Adrenal gland (tissue), 12 donors: Measurements from ENCODE around the gene TRIOBP. TPM values are rescaled to one million over a fixed set of nuclear protein-coding genes. Genes with fewer than 3 reads are reported as not detected.
A peak's percentile ranks its signal among the peaks of the same experiment; 100 is the strongest.

Experiments
- DNase-seq, 7 donors: peaks; one replicate each; pipeline ENCODE4 v3.0.0-alpha.2; 2019 to 2020
- H3K27ac ChIP-seq, 5 donors: fragments of 200-600 bp; sonication (generic) in 4 of 5; 1 replicate in 3 of 5; 2 replicates in 2 of 5; pipeline versions ENCODE4 v1.5.1 to v1.8.0; 2016 to 2020; ENCODE audit warnings: mild to moderate bottlenecking in 1 of 5
- H3K27me3 ChIP-seq: fragments of 200-600 bp; 2 replicates; pipeline ENCODE4 v1.8.0; 2021
- H3K36me3 ChIP-seq, 2 donors: fragments of 200-600 bp; replicated peaks in 1 of 2; 1 replicate in 1 of 2; 2 replicates in 1 of 2; pipeline versions ENCODE4 v1.5.1 to v1.8.0; 2018 to 2022
- H3K4me1 ChIP-seq, 2 donors: fragments of 200-600 bp; replicated peaks in 1 of 2; 1 replicate in 1 of 2; 2 replicates in 1 of 2; pipeline versions ENCODE4 v1.5.1 to v1.8.0; 2018 to 2021
- H3K4me3 ChIP-seq, 4 donors: fragments of 200-600 bp; sonication (generic) in 3 of 4; one replicate each; pipeline ENCODE4 v1.5.1; 2016 to 2018
- H3K9me3 ChIP-seq, 3 donors: fragments of 200-600 bp; sonication (generic) in 1 of 3; replicated peaks in 1 of 3; 1 replicate in 2 of 3; 2 replicates in 1 of 3; pipeline versions ENCODE4 v1.5.1 to v1.8.0; 2016 to 2021
- POLR2A ChIP-seq, 2 donors: fragments of 450-650 bp; IDR thresholded peaks; one replicate each; pipeline ENCODE4 v1.6.1; 2017; ENCODE audit warnings: antibody characterized with exemption in 2 of 2, mild to moderate bottlenecking in 2 of 2, moderate library complexity in 1 of 2
- WGBS, 4 donors: extraction: QIAGEN DNeasy Blood & Tissue Kit in 2 of 4; methylation state at CpG; one replicate each; pipeline versions ENCODE4 v1.1.5 to v1.1.7; 2013 to 2017; 5-methylcytosine and 5-hydroxymethylcytosine counted together
- intact Hi-C, 2 donors: fragments of 100-400 bp; cut with DNase I; formaldehyde crosslinking; loops; one replicate each; pipeline versions ENCODE4 v1.14.1 to v1.15.0; 2022 to 2023
- polyA plus RNA-seq, 3 donors: library from polyadenylated mRNA; stranded (reverse); fragments of 200-250 nt in 2 of 3; fragments of 350-450 nt in 1 of 3; fragmentation: Illumina TruSeq in 1 of 3; extraction: RNeasy Lipid Tissue Mini Kit (QIAGEN cat#74804) in 1 of 3; gene quantifications; one replicate each; pipeline ENCODE4 v1.2.3, GENCODE V29; 2013 to 2014
- total RNA-seq, 9 donors: library from RNA; depleted of rRNA in 4 of 9; stranded (reverse); fragments of >200 nt in 4 of 9; fragments of 120-200 nt in 1 of 9; fragmentation: NEBNext Ultra II Directional in 1 of 9; extraction: Animal tissue kit (Norgen Biotek cat#: 25700) in 1 of 9; gene quantifications; one replicate each; pipeline versions ENCODE4 v1.1.0 to v1.2.4, GENCODE V29; 2013 to 2023
- TF ChIP-seq, protein P1 (sequence below), 6 experiments: fragments of 450-650 bp in 4 of 6; fragments of 200-600 bp in 2 of 6; sonication (generic) in 1 of 6; IDR thresholded peaks; 1 replicate in 5 of 6; 2 replicates in 1 of 6; pipeline versions ENCODE4 v1.5.1 to v1.8.0; 2016 to 2021; ENCODE audit warnings: antibody characterized with exemption in 6 of 6, mild to moderate bottlenecking in 2 of 6, moderate library complexity in 1 of 6
- donor health status: healthy with polysubstance abuse.
- donor health status: Bipolar disorder and iron deficiency.
- donor health status: DM: yes; HTN: yes; CAD: no.
- donor health status: DM: no; HTN: no; CAD: no.
- donor health status: DM: no; HTN: no; CAD: no.
- donor health status: DM: yes; HTN: yes; CAD: no.

The TRIOBP gene
- total and polyA plus RNA-seq, 12 donors: 24.6 to 146 (median 90.3) TPM

DNA sequence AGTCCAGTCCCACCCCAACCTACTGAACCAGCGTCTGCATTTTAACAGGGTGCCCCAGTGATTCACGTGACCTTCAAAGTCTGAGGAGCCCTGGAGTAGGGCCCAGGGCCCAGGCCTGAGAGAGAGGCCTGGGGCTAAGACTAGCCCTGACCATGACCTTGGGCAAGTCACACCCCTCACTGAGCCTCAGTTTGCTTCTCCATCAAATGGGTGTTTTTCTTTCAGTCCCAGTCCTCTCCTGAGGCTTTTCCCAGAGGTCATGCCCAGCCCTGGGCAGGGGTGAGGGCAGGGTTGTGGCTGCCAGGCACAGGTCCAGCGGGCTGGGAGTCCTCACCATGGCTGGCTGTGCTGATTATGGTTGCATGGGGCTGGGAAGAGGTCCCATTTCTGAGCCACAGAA, 77.9 kb downstream of the TRIOBP start:
- no peak overlapping the region for H3K4me3 ChIP-seq
- peak in 2 of 7 donors; percentile 38 to 43 for DNase-seq
- 33 to 76% (median 60%) methylated on average over 2 to 3 of the region's 3 CpGs for WGBS, 4 donors
- TF ChIP-seq, protein P1, sequence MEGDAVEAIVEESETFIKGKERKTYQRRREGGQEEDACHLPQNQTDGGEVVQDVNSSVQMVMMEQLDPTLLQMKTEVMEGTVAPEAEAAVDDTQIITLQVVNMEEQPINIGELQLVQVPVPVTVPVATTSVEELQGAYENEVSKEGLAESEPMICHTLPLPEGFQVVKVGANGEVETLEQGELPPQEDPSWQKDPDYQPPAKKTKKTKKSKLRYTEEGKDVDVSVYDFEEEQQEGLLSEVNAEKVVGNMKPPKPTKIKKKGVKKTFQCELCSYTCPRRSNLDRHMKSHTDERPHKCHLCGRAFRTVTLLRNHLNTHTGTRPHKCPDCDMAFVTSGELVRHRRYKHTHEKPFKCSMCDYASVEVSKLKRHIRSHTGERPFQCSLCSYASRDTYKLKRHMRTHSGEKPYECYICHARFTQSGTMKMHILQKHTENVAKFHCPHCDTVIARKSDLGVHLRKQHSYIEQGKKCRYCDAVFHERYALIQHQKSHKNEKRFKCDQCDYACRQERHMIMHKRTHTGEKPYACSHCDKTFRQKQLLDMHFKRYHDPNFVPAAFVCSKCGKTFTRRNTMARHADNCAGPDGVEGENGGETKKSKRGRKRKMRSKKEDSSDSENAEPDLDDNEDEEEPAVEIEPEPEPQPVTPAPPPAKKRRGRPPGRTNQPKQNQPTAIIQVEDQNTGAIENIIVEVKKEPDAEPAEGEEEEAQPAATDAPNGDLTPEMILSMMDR (IDR thresholded peaks at IDR 0.05): no peak
- TF ChIP-seq POLR2A (IDR thresholded peaks at IDR 0.05): no peak
- peaks cover 0 to 42% of the 10 kb centered on the region in 2 donors for H3K36me3 ChIP-seq
- no peaks in the 10 kb centered on the region for H3K27me3 ChIP-seq
- H3K9me3 ChIP-seq: no peaks in the 10 kb centered on the region
- H3K27ac ChIP-seq: peak overlapping the region in 2 of 5 donors; percentile 21 to 61
- intact Hi-C loops: no loop called here
- peaks cover 0 to 8% of the 10 kb centered on the region in 2 donors for H3K4me1 ChIP-seq

DNA sequence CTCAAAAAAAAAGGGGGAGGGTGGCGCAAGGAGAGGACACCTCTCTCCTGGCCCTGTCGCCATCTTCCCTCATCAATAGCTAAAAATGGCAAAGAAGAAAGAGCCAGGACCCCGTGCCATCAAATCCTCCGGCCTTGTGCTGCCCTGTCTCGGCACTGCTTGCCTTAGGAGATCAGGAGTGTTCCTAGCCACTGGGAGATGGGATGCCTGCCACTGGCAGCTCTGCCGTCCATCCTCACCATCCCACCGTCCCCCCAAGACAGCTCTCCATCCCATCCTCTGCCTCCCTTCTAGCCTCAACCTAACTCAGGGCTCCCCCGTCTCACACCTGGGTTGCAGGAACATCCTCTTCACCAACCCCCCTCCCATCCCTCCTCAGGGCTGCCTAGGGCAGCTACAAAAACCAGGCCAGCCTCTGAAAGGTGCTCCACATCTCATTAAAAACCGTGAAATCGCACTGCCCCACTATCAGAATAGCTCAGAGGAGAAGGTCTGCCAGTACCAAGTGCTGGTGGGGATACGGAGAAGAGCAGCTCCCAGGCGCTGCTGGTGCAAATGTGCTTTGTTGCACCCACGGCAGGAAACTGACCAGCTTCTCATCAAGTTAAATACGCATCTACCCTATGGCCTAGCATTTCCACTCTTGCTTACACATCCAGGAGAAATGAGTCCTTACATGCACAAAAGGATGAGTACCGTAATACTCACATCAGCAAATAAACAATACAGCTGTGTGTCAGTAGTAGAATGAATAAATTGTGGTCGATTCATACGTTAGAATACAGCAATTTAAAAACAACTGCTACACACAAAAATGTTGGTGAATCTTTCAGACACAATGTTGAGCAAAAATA, 79.2 kb downstream of the TRIOBP start:
- 87 to 89% (median 88%) methylated on average over 13 to 17 of the region's 17 CpGs for WGBS, 4 donors
- peak in 1 of 7 donors; percentile 23 for DNase-seq
- Histone ChIP-seq H3K27ac (no peak overlapping the region), H3K4me3 (no peak overlapping the region), H3K4me1 (peaks cover 0 to 8% of the 10 kb centered on the region in 2 donors), H3K9me3 (no peaks in the 10 kb centered on the region), H3K36me3 (peaks cover 0 to 33% of the 10 kb centered on the region in 2 donors), H3K27me3 (no peaks in the 10 kb centered on the region)
- no peak for TF ChIP-seq POLR2A (IDR thresholded peaks at IDR 0.05)
- TF ChIP-seq, protein P1 (IDR thresholded peaks at IDR 0.05): no peak
- intact Hi-C loops: no loop called here

DNA sequence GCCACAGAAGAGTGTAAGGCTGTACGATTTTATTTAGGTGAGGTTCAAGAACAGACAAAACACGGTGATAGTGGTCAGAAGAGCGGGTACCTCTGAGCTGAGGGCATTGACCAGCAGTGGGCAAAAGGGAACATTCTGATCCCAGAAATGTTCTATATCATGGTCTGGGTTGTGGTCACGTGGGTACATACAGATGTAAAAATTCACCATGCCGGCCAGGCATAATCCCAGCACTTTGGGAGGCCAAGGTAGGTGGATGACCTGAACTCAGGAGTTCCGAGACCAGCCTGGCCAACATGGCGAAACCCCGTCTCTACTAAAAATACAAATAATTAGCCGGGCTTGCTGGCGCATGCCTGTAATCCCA, 79.8 kb downstream of the TRIOBP start:
- WGBS, 4 donors: 79 to 88% (median 82%) methylated on average over 8 to 10 of the region's 10 CpGs
- Histone ChIP-seq H3K36me3 (peaks cover 0 to 27% of the 10 kb centered on the region in 2 donors), H3K27ac (peak overlapping the region in 1 of 5 donors; percentile 45), H3K27me3 (no peaks in the 10 kb centered on the region), H3K4me3 (no peak overlapping the region), H3K9me3 (no peaks in the 10 kb centered on the region), H3K4me1 (peaks cover 0 to 8% of the 10 kb centered on the region in 2 donors)
- no peak for DNase-seq
- TF ChIP-seq, protein P1 (IDR thresholded peaks at IDR 0.05): no peak
- TF ChIP-seq POLR2A (IDR thresholded peaks at IDR 0.05): no peak
- intact Hi-C loops: no loop called here

DNA sequence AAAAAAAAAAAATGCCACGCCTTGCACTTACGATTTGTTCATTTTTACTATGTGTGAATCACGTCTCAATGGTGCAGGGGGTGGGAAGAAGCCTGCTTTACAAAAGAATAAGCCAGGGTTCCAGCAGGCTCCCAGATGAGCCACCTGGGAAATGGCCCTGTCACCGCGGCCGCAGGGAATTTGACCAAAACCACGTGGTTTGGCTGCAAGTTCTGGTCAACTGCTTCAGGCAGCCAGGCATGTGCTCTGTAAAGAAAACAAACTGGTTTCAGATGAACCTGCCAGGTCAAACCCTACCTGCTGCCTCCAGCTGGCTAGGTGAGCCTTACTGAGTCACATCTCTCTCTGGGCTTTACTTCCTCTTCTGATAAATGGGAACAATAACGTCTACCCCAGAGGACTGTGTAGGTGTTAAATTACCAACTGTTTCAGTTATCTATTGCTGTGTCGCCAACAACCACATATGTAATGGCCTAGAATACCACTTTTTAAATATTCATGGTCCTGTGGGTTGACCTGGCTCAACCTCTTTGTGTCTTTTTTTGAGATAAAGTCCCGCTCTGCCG, 80.4 kb downstream of the TRIOBP start:
- TF ChIP-seq, protein P1 (IDR thresholded peaks at IDR 0.05): no peak
- TF ChIP-seq POLR2A (IDR thresholded peaks at IDR 0.05): no peak
- peak in 6 of 7 donors; percentile 65 to 78 (median 74) for DNase-seq
- Histone ChIP-seq H3K4me1 (peaks cover 3 to 8% of the 10 kb centered on the region in 2 donors), H3K36me3 (peaks cover 0 to 21% of the 10 kb centered on the region in 2 donors), H3K4me3 (no peak overlapping the region), H3K9me3 (no peaks in the 10 kb centered on the region), H3K27me3 (no peaks in the 10 kb centered on the region), H3K27ac (peak overlapping the region in 1 of 5 donors; percentile 23)
- 39 to 50% (median 44%) methylated on average over 11 of the region's 11 CpGs for WGBS, 4 donors
- intact Hi-C loops: no loop called here
